ENCODE results near the gene BUB1.
"Not testable (repeated sequence)": the region's sequence is repeated elsewhere in the genome, so short reads cannot be mapped to it uniquely, and the experiment has no call there.

BUB1 gene

GRCh38 chr2:110690083-110690965, 12.5 kb upstream of the BUB1 start:
- DNase-seq (ENCODE audit: low spot score), result no peak

GRCh38 chr2:110688594-110689091, 10.8 kb upstream of the BUB1 start:
- DNase-seq (ENCODE audit: low spot score), result no peak

GRCh38 chr2:110687775-110688484, 10.1 kb upstream of the BUB1 start:
- not testable (repeated sequence) for DNase-seq (ENCODE audit: low spot score)

GRCh38 chr2:110682872-110683271, 5.0 kb upstream of the BUB1 start:
- no peak for DNase-seq (ENCODE audit: low spot score)

GRCh38 chr2:110682267-110682666, 4.4 kb upstream of the BUB1 start:
- no peak for DNase-seq (ENCODE audit: low spot score)

GRCh38 chr2:110680709-110681108, 2.8 kb upstream of the BUB1 start:
- DNase-seq (ENCODE audit: low spot score), result no peak

GRCh38 chr2:110679865-110680264, 2.0 kb upstream of the BUB1 start:
- no peak for DNase-seq (ENCODE audit: low spot score)

- DNase-seq (ENCODE audit: low spot score), result no peak
Observed at GRCh38 chr2:110679337-110679707, 1.5 kb upstream of the BUB1 start.

- DNase-seq (ENCODE audit: low spot score), result peak; percentile 76
Observed at GRCh38 chr2:110678457-110679336, 834 bp upstream of the BUB1 start.

GRCh38 chr2:110677080-110677479, 783 bp downstream of the BUB1 start:
- DNase-seq (ENCODE audit: low spot score), result no peak

- DNase-seq (ENCODE audit: low spot score), result no peak
Observed at GRCh38 chr2:110675679-110676078, 2.2 kb downstream of the BUB1 start.

GRCh38 chr2:110674620-110675555, 3.0 kb downstream of the BUB1 start:
- no peak for DNase-seq (ENCODE audit: low spot score)

- no peak for DNase-seq (ENCODE audit: low spot score)
Observed at GRCh38 chr2:110673201-110673600, 4.7 kb downstream of the BUB1 start.

- no peak for DNase-seq (ENCODE audit: low spot score)
Observed at GRCh38 chr2:110670826-110671225, 7.0 kb downstream of the BUB1 start.

GRCh38 chr2:110669079-110669478, 8.8 kb downstream of the BUB1 start:
- DNase-seq (ENCODE audit: low spot score), result no peak

- no peak for DNase-seq (ENCODE audit: low spot score)
Observed at GRCh38 chr2:110667071-110667470, 10.8 kb downstream of the BUB1 start.

- DNase-seq (ENCODE audit: low spot score), result no peak
Observed at GRCh38 chr2:110664135-110664534, 13.7 kb downstream of the BUB1 start.

GRCh38 chr2:110662560-110662959, 15.3 kb downstream of the BUB1 start:
- no peak for DNase-seq (ENCODE audit: low spot score)

- no peak for DNase-seq (ENCODE audit: low spot score)
Observed at GRCh38 chr2:110660558-110660957, 17.3 kb downstream of the BUB1 start.

GRCh38 chr2:110659248-110659647, 18.6 kb downstream of the BUB1 start:
- no peak for DNase-seq (ENCODE audit: low spot score)

- no peak for DNase-seq (ENCODE audit: low spot score)
Observed at GRCh38 chr2:110657724-110658305, 20.0 kb downstream of the BUB1 start.

Measured in left forelimb (tissue), 1 donor.